ENCODE measurements around the gene OR2M3. TPM values are rescaled to one million over a fixed set of nuclear protein-coding genes. Genes with fewer than 3 reads are reported as not detected.

The OR2M3 gene
- not detected in 2 replicates for total RNA-seq

GRCh38 chr1:248196965-248197364, at the start of gene OR2M3:
Gene OR2M3 (plus strand): TSS chr1:248197265. CDS start chr1:248203068, 5,803 bp downstream.
- no peak for TF ChIP-seq CTCF (IDR thresholded peaks at IDR 0.05; ENCODE audit: insufficient read depth, low read depth, low read length)
- H3K4me3 ChIP-seq (ENCODE audit: low read depth, low read length): no peak within 1 kb of the TSS
- no peak for DNase-seq (ENCODE audit: low read depth)

- TF ChIP-seq CTCF (IDR thresholded peaks at IDR 0.05; ENCODE audit: insufficient read depth, low read depth, low read length): no peak
- no peak for DNase-seq (ENCODE audit: low read depth)
- no peak overlapping the region for H3K4me3 ChIP-seq (ENCODE audit: low read depth, low read length)
Measured at GRCh38 chr1:248152056-248152827, 44.8 kb upstream of the OR2M3 start.

- TF ChIP-seq CTCF (IDR thresholded peaks at IDR 0.05; ENCODE audit: insufficient read depth, low read depth, low read length): no peak
- DNase-seq (ENCODE audit: low read depth): no peak
- H3K4me3 ChIP-seq (ENCODE audit: low read depth, low read length): no peak overlapping the region
Measured at GRCh38 chr1:248155927-248156326, 41.1 kb upstream of the OR2M3 start.

GRCh38 chr1:248158758-248159157, 38.3 kb upstream of the OR2M3 start:
- DNase-seq (ENCODE audit: low read depth): no peak
- no peak for TF ChIP-seq CTCF (IDR thresholded peaks at IDR 0.05; ENCODE audit: insufficient read depth, low read depth, low read length)

GRCh38 chr1:248164031-248164430, 33.0 kb upstream of the OR2M3 start:
- no peak for TF ChIP-seq CTCF (IDR thresholded peaks at IDR 0.05; ENCODE audit: insufficient read depth, low read depth, low read length)
- DNase-seq (ENCODE audit: low read depth): no peak
- no peak overlapping the region for H3K4me3 ChIP-seq (ENCODE audit: low read depth, low read length)

More at GRCh38 chr1:248158758-248159157, 38.3 kb upstream of the OR2M3 start:
- no peak overlapping the region for H3K4me3 ChIP-seq (ENCODE audit: low read depth, low read length)

- TF ChIP-seq CTCF (IDR thresholded peaks at IDR 0.05; ENCODE audit: insufficient read depth, low read depth, low read length): no peak
- H3K4me3 ChIP-seq (ENCODE audit: low read depth, low read length): no peak overlapping the region
- no peak for DNase-seq (ENCODE audit: low read depth)
Measured at GRCh38 chr1:248165186-248165585, 31.9 kb upstream of the OR2M3 start.

GRCh38 chr1:248174521-248174920, 22.5 kb upstream of the OR2M3 start, which contains the start of gene OR2M2:
Gene OR2M2 (plus strand): TSS chr1:248174821. CDS start chr1:248179986, 5,165 bp downstream.
- TF ChIP-seq CTCF (IDR thresholded peaks at IDR 0.05; ENCODE audit: insufficient read depth, low read depth, low read length): no peak
- DNase-seq (ENCODE audit: low read depth): no peak
- H3K4me3 ChIP-seq (ENCODE audit: low read depth, low read length): no peak within 1 kb of the TSS

Measured in fibroblast of villous mesenchyme (primary cell).